ENCODE measurements around the gene NUCB2. TPM values are rescaled to one million over a fixed set of nuclear protein-coding genes. Genes with fewer than 3 reads are reported as not detected.

Gene NUCB2
- total RNA-seq, 2 donors from 2014 or later = 39.2 to 110 TPM

DNA sequence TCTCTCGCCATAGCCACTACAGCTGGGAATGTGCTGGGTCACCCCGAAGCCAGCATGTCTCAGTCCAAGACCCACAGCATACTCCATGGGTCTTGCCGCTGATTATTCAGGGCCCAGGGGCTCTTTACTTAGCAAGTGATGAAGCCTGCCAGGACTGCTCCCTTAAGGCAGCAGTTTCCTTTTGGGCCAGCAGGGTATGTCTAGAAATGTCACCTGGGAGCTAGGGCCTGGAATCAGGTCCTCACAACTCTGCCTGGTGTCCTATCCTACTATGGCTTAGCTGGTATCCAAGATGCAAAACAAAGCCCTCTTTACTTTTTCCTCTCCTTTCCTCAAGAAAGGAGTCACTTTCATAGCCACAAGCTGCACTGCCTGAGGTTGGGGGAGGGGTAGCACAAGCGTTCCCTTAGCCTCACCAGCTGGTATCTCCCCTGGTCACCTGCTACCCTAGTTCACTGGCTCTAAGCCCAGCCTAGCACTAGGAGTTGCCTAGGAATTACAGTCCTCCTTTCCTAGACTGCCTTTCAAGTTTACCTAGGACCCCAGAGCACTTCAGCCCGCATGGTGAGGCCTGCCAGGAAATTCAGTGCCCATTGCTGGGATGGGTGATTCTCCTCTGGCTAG is 52.4 kb downstream of the NUCB2 start:
- 90% methylated on average over 5 of the region's 5 CpGs for WGBS

DNA sequence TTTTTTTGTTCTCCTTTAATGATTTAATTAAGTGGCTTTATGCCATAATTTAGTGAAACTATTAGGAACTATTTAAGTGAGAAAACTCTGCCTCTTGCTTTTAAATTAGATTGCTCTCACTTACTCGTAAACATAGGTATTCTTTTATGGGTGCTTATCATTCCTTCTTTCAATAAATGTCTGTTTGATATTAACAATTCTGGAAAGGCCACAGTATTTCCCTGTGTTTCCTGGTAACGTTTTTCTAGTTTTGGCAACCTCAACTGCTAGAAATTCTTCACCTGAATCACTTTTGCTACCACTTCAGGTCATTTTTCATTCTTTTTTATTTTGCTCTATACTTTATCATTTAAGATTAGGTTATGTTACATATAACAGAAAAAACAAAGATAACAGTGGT is 55.1 kb downstream of the NUCB2 start:
- no peaks in the 10 kb centered on the region for H3K9me3 ChIP-seq
- H3K36me3 ChIP-seq = no peaks in the 10 kb centered on the region
- DNase-seq (ENCODE audit: low spot score) = no peak
- no peak overlapping the region for H3K27ac ChIP-seq
- TF ChIP-seq POLR2A (IDR thresholded peaks at IDR 0.05) (no peak), POLR2AphosphoS5 (IDR thresholded peaks at IDR 0.05) (no peak)
- TF ChIP-seq, protein P1, sequence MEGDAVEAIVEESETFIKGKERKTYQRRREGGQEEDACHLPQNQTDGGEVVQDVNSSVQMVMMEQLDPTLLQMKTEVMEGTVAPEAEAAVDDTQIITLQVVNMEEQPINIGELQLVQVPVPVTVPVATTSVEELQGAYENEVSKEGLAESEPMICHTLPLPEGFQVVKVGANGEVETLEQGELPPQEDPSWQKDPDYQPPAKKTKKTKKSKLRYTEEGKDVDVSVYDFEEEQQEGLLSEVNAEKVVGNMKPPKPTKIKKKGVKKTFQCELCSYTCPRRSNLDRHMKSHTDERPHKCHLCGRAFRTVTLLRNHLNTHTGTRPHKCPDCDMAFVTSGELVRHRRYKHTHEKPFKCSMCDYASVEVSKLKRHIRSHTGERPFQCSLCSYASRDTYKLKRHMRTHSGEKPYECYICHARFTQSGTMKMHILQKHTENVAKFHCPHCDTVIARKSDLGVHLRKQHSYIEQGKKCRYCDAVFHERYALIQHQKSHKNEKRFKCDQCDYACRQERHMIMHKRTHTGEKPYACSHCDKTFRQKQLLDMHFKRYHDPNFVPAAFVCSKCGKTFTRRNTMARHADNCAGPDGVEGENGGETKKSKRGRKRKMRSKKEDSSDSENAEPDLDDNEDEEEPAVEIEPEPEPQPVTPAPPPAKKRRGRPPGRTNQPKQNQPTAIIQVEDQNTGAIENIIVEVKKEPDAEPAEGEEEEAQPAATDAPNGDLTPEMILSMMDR (IDR thresholded peaks at IDR 0.05) = no peak
- H3K4me1 ChIP-seq (replicated peaks) = no peaks in the 10 kb centered on the region
- H3K4me3 ChIP-seq = no peak overlapping the region
- 12% methylated on average over 2 of the region's 2 CpGs for WGBS
- H3K27me3 ChIP-seq (replicated peaks; ENCODE audit: insufficient read depth) = no peaks in the 10 kb centered on the region
- intact Hi-C loops (cut with DNase I) = no loop called here

More for the DNA sequence above, 52.4 kb downstream of the NUCB2 start:
- no peak for DNase-seq (ENCODE audit: low spot score)
- H3K27ac ChIP-seq = no peak overlapping the region
- H3K9me3 ChIP-seq = no peaks in the 10 kb centered on the region
- H3K4me1 ChIP-seq (replicated peaks) = no peaks in the 10 kb centered on the region
- H3K27me3 ChIP-seq (replicated peaks; ENCODE audit: insufficient read depth) = no peaks in the 10 kb centered on the region
- intact Hi-C loops (cut with DNase I) = no loop called here
- no peak overlapping the region for H3K4me3 ChIP-seq
- no peaks in the 10 kb centered on the region for H3K36me3 ChIP-seq
- TF ChIP-seq POLR2AphosphoS5 (IDR thresholded peaks at IDR 0.05) (no peak), POLR2A (IDR thresholded peaks at IDR 0.05) (no peak)
- TF ChIP-seq, protein P1 (IDR thresholded peaks at IDR 0.05) = no peak

DNA sequence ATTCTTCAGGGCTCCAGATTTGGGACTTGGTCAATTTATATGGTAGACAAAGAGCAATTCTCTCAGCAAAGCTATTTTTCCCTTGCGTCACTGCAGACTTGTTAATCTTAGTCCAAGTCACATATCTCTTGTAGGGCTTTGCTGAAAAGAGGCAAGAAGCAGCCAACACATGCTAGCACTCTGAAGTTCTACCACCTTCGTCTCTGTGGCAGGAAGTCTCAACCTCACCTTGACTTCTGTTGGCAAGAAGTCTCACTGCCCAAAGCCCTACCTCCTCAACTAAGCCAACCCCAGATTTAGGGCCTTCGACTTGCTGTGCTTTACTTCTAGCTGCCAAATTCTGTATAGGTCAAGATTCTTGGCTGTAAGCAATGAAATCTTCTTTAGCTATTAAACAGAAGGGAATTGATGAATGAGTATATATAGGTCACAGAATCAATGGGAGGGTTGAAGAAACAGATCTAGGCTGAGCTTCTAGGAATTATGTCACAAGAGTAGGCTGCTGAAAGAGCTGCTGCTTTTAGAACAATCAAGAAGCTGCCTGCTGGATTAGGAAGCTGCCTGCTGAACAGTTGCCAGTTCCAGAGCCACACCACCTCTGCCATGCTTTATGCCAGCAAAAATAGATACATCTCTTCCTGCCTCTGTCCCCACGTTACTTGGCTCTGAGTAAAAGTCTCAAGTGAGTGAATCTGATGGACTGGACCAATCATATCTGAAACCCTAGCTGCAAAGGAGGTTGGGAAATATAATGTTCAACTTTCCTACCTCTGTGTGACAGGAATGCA is 57.5 kb downstream of the NUCB2 start:
- intact Hi-C loops (cut with DNase I) = no loop called here
- H3K9me3 ChIP-seq = no peaks in the 10 kb centered on the region
- no peaks in the 10 kb centered on the region for H3K27me3 ChIP-seq (replicated peaks; ENCODE audit: insufficient read depth)
- no peak overlapping the region for H3K4me3 ChIP-seq
- H3K4me1 ChIP-seq (replicated peaks) = no peaks in the 10 kb centered on the region
- H3K36me3 ChIP-seq = no peaks in the 10 kb centered on the region
- no peak overlapping the region for H3K27ac ChIP-seq
- 87% methylated on average over 4 of the region's 4 CpGs for WGBS
- DNase-seq (ENCODE audit: low spot score) = no peak
- TF ChIP-seq POLR2AphosphoS5 (IDR thresholded peaks at IDR 0.05) (no peak), POLR2A (IDR thresholded peaks at IDR 0.05) (no peak)
- TF ChIP-seq, protein P1 (IDR thresholded peaks at IDR 0.05) = no peak

DNA sequence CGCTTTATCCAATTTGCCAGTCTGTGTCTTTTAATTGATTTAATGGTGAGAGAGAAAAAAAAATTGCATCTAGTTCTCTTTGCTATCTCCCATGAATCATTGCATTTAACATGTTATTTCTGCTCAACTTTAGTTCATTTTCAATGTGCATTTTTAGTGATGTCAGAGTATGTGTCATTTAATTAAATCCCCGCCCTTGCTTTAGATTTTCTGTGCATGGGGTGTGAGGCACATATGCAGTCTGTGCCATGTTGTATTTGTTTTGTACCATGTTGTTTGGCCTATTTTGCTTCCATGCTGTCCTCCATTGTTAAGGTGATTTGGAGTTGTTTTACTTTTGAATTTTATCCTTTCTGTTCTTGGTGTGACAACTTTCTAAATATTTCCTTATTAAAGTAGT is 66.7 kb downstream of the NUCB2 start:
- H3K4me3 ChIP-seq = no peak overlapping the region
- WGBS = 98% methylated on average over 2 of the region's 2 CpGs
- no peaks in the 10 kb centered on the region for H3K36me3 ChIP-seq
- intact Hi-C loops (cut with DNase I) = no loop called here
- no peak for DNase-seq (ENCODE audit: low spot score)
- TF ChIP-seq, protein P1 (IDR thresholded peaks at IDR 0.05) = no peak
- TF ChIP-seq POLR2AphosphoS5 (IDR thresholded peaks at IDR 0.05) (no peak), POLR2A (IDR thresholded peaks at IDR 0.05) (no peak)
- no peaks in the 10 kb centered on the region for H3K27me3 ChIP-seq (replicated peaks; ENCODE audit: insufficient read depth)
- H3K4me1 ChIP-seq (replicated peaks) = no peaks in the 10 kb centered on the region
- H3K27ac ChIP-seq = no peak overlapping the region
- H3K9me3 ChIP-seq = no peaks in the 10 kb centered on the region

DNA sequence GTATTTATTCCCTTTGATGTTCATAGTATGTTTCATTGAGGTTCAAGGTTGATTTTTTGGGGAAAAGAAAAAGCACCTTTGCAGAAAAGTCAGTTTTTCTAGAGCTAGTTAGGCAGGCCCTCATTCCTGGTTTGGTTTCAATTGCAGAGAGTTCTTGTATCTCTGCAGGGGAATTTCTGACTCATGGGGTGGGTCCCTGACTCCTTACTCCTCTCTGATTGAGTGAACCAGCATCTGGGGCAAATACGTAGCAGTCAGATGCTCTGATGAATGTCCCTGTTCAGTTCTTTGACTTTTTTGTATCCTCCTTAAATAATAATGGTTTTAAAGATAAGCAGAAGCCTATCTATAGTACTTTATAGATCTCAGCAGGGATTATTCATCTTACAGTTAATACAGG is 67.4 kb downstream of the NUCB2 start:
- TF ChIP-seq, protein P1 (IDR thresholded peaks at IDR 0.05) = no peak
- no peak for TF ChIP-seq POLR2AphosphoS5 (IDR thresholded peaks at IDR 0.05)
- TF ChIP-seq POLR2A (IDR thresholded peaks at IDR 0.05) = no peak
- H3K9me3 ChIP-seq = no peaks in the 10 kb centered on the region
- 86% methylated on average over 1 of the region's 1 CpG for WGBS
- H3K36me3 ChIP-seq = no peaks in the 10 kb centered on the region
- DNase-seq (ENCODE audit: low spot score) = no peak
- no peaks in the 10 kb centered on the region for H3K4me1 ChIP-seq (replicated peaks)
- intact Hi-C loops (cut with DNase I) = no loop called here
- H3K27ac ChIP-seq = no peak overlapping the region
- no peak overlapping the region for H3K4me3 ChIP-seq
- H3K27me3 ChIP-seq (replicated peaks; ENCODE audit: insufficient read depth) = no peaks in the 10 kb centered on the region
